Pancreas (tissue), 10 donors: ENCODE results near the gene ZCCHC7. TPM values are rescaled to one million over a fixed set of nuclear protein-coding genes. Genes with fewer than 3 reads are reported as not detected.

ENCODE experiments used
- ATAC-seq, 4 donors: fragments of 200-7000 bp; cut with Tn5 transposase; one replicate each; pipeline versions ENCODE4 v1.8.0 to v1.9.1; 2020; ENCODE audit warnings: mild to moderate bottlenecking in 4 of 4, moderate library complexity in 4 of 4
- DNase-seq, 6 donors: peaks; one replicate each; pipeline ENCODE4 v3.0.0-alpha.2; 2020
- FAIRE-seq: peaks from 2 replicates; lab custom pipeline; 2012; peaks lifted over from hg19 to GRCh38; lab: Jason Lieb, UNC
- H3K27ac ChIP-seq, 4 donors: fragments of 200-600 bp; sonication (generic); 1 replicate in 3 of 4; 2 replicates in 1 of 4; pipeline versions ENCODE4 v1.5.0 to v1.8.0; 2020
- H3K27me3 ChIP-seq, 4 donors: fragments of 200-600 bp; one replicate each; pipeline ENCODE4 v1.8.0; 2021
- H3K36me3 ChIP-seq, 3 donors: fragments of 200-600 bp; sonication (generic) in 1 of 3; one replicate each; pipeline versions ENCODE4 v1.5.0 to v1.8.0; 2020 to 2021
- H3K4me1 ChIP-seq, 3 donors: fragments of 200-600 bp; one replicate each; pipeline ENCODE4 v1.8.0; 2021
- H3K4me3 ChIP-seq, 4 donors: fragments of 200-600 bp; sonication (generic) in 2 of 4; one replicate each; pipeline versions ENCODE4 v1.5.0 to v1.8.0; 2020 to 2021
- H3K9me3 ChIP-seq, 4 donors: fragments of 200-600 bp; one replicate each; pipeline ENCODE4 v1.8.0; 2021
- CTCF ChIP-seq, 4 donors: fragments of 200-600 bp; sonication (generic) in 3 of 4; IDR thresholded peaks; one replicate each; pipeline versions ENCODE4 v1.5.0 to v1.8.0; 2021; ENCODE audit warnings: antibody characterized with exemption in 4 of 4
- WGBS, 2 donors: extraction: QIAGEN DNeasy Blood & Tissue Kit; methylation state at CpG; one replicate each; pipeline ENCODE4 v1.1.7; 2013; 5-methylcytosine and 5-hydroxymethylcytosine counted together
- intact Hi-C, 3 donors: fragments of 100-400 bp; cut with DNase I; formaldehyde crosslinking; loops; one replicate each; pipeline versions ENCODE4 v1.11.1 to v1.14.2; 2022
- polyA plus RNA-seq, 2 donors: library from polyadenylated mRNA; stranded (reverse); fragments of 200-250 nt; gene quantifications; one replicate each; pipeline ENCODE4 v1.2.3, GENCODE V29; 2013
- total RNA-seq, 6 donors: library from RNA; stranded (reverse); fragmentation: NEBNext Ultra II Directional in 4 of 6; extraction: Animal tissue kit (Norgen Biotek cat#: 25700) in 4 of 6; gene quantifications; one replicate each; pipeline versions ENCODE4 v1.2.1 to v1.2.4, GENCODE V29; 2021 to 2023
- donor health status: healthy with polysubstance abuse.
- donor health status: DM: no; HTN: no; CAD: no; lungs with moderate emphysema.
- donor health status: DM: no; HTN: no; CAD: no.
- donor health status: control.
- donor health status: control.
- donor health status: Bipolar disorder and iron deficiency.
- donor health status: DM: yes; HTN: yes; CAD: no.
- donor health status: DM: no; HTN: no; CAD: no.
- donor health status: DM: no; HTN: no; CAD: no.
- donor health status: DM: yes; HTN: yes; CAD: no.

Gene ZCCHC7
- total and polyA plus RNA-seq, 8 donors, result 8.1 to 17.4 (median 14.4) TPM

GRCh38 chr9:37383393-37383792 lies 263.0 kb downstream of the ZCCHC7 start:
- FAIRE-seq, result no peak
- no peak for DNase-seq
- H3K27ac ChIP-seq, result no peak overlapping the region
- intact Hi-C loops, result loop anchor here in 1 of 3 donors (10.0 kb wide), 1 partner anchor 389 kb away; no protein-coding TSS in a partner anchor
- TF ChIP-seq CTCF (IDR thresholded peaks at IDR 0.05), result no peak
- no peaks in the 10 kb centered on the region for H3K36me3 ChIP-seq
- no peaks in the 10 kb centered on the region for H3K27me3 ChIP-seq
- H3K9me3 ChIP-seq, result no peaks in the 10 kb centered on the region
- WGBS, 2 donors, result 84 to 85% methylated on average over 6 of the region's 6 CpGs
- H3K4me3 ChIP-seq, result no peak overlapping the region
- no peaks in the 10 kb centered on the region for H3K4me1 ChIP-seq
- no peak for ATAC-seq

- no peaks in the 10 kb centered on the region for H3K9me3 ChIP-seq
- intact Hi-C loops, result loop anchor here in 1 of 3 donors (10.0 kb wide), 1 partner anchor 389 kb away; no protein-coding TSS in a partner anchor
- H3K4me3 ChIP-seq, result no peak overlapping the region
- 89 to 90% methylated on average over 12 of the region's 12 CpGs for WGBS, 2 donors
- no peak for DNase-seq
- no peaks in the 10 kb centered on the region for H3K36me3 ChIP-seq
- H3K27ac ChIP-seq, result no peak overlapping the region
- ATAC-seq, result no peak
- H3K27me3 ChIP-seq, result no peaks in the 10 kb centered on the region
- no peak for FAIRE-seq
- no peak for TF ChIP-seq CTCF (IDR thresholded peaks at IDR 0.05)
- H3K4me1 ChIP-seq, result no peaks in the 10 kb centered on the region
Observed at GRCh38 chr9:37383876-37384746, 263.7 kb downstream of the ZCCHC7 start.

- intact Hi-C loops, result loop anchor here in 1 of 3 donors (10.0 kb wide), 1 partner anchor 390 kb away; no protein-coding TSS in a partner anchor
Observed at GRCh38 chr9:37385286-37385685, 264.9 kb downstream of the ZCCHC7 start.

GRCh38 chr9:37386988-37387387 lies 266.6 kb downstream of the ZCCHC7 start:
- H3K9me3 ChIP-seq, result no peaks in the 10 kb centered on the region
- H3K36me3 ChIP-seq, result no peaks in the 10 kb centered on the region
- FAIRE-seq (no peak), ATAC-seq (no peak), DNase-seq (no peak)
- TF ChIP-seq CTCF (IDR thresholded peaks at IDR 0.05), result no peak
- no peak overlapping the region for H3K4me3 ChIP-seq
- no peaks in the 10 kb centered on the region for H3K27me3 ChIP-seq
- intact Hi-C loops, result loop anchor here in 1 of 3 donors (10.0 kb wide), 1 partner anchor 392 kb away; no protein-coding TSS in a partner anchor
- no peaks in the 10 kb centered on the region for H3K4me1 ChIP-seq
- 88 to 90% methylated on average over 10 of the region's 10 CpGs for WGBS, 2 donors
- no peak overlapping the region for H3K27ac ChIP-seq

More at GRCh38 chr9:37385286-37385685, 264.9 kb downstream of the ZCCHC7 start:
- Histone ChIP-seq H3K36me3 (no peaks in the 10 kb centered on the region), H3K9me3 (no peaks in the 10 kb centered on the region), H3K27me3 (no peaks in the 10 kb centered on the region), H3K4me3 (no peak overlapping the region), H3K27ac (no peak overlapping the region), H3K4me1 (no peaks in the 10 kb centered on the region)
- no peak for TF ChIP-seq CTCF (IDR thresholded peaks at IDR 0.05)
- 87 to 91% methylated on average over 6 of the region's 6 CpGs for WGBS, 2 donors
- FAIRE-seq (no peak), DNase-seq (no peak), ATAC-seq (no peak)
